Activated B cell treated with CpG ODN at 0.5 μM for 24 hours (primary cell): ENCODE results near the gene TK2. TPM values are rescaled to one million over a fixed set of nuclear protein-coding genes. Genes with fewer than 3 reads are reported as not detected.

Source experiments
- ATAC-seq: fragments of 200-7000 bp; cut with Tn5 transposase; one replicate; pipeline ENCODE4 v1.10.0; 2021; ENCODE audit warnings: low read depth, mild to moderate bottlenecking, moderate library complexity
- CTCF ChIA-PET: fragments of 350-600 bp; sonication (Branson Sonifier 250); formaldehyde crosslinking; loops from one replicate; lab custom pipeline; 2021; ENCODE audit warnings: antibody characterized with exemption; lab: Charles Lee
- POLR2A ChIA-PET: fragments of 350-600 bp; sonication (Branson Sonifier 250); formaldehyde crosslinking; loops from one replicate; lab custom pipeline; 2021; ENCODE audit warnings: antibody characterized with exemption; lab: Charles Lee
- DNase-seq: peaks from one replicate; pipeline ENCODE4 v3.0.0; 2022
- H3K27ac Mint-ChIP-seq: one replicate; pipeline ENCODE4 v1.8.0; 2020; ENCODE audit warnings: mixed read lengths
- H3K27me3 Mint-ChIP-seq: one replicate; pipeline ENCODE4 v1.8.0; 2021; ENCODE audit warnings: mixed read lengths
- H3K36me3 Mint-ChIP-seq: one replicate; pipeline ENCODE4 v1.8.0; 2021; ENCODE audit warnings: low read depth, mixed read lengths
- H3K4me1 Mint-ChIP-seq: one replicate; pipeline ENCODE4 v1.8.0; 2021; ENCODE audit warnings: mixed read lengths
- H3K4me3 Mint-ChIP-seq: one replicate; pipeline ENCODE4 v1.8.0; 2020; ENCODE audit warnings: mild to moderate bottlenecking, mixed read lengths
- H3K9me3 Mint-ChIP-seq: one replicate; pipeline ENCODE4 v1.8.0; 2020; ENCODE audit warnings: mixed read lengths
- CTCF ChIP-seq: fragments of 200-600 bp; IDR thresholded peaks from one replicate; pipeline ENCODE4 v1.8.0; 2022; ENCODE audit warnings: antibody characterized with exemption, mild to moderate bottlenecking
- intact Hi-C: fragments of 100-400 bp; cut with micrococcal nuclease; formaldehyde crosslinking; loops from one replicate; pipeline ENCODE4 v1.15.1; 2024
- total RNA-seq: library from RNA; stranded (reverse); gene quantifications from 2 replicates; pipeline ENCODE4 v1.2.3, GENCODE V29; 2022

TK2 gene
- total RNA-seq, 1 donor from 2014 or later = 4.8 TPM

- no peak for TF ChIP-seq CTCF
- no peak overlapping the region for H3K27ac Mint-ChIP-seq
- H3K4me3 Mint-ChIP-seq = no peak overlapping the region
- ATAC-seq (no peak), DNase-seq (no peak)
- no peaks in the 10 kb centered on the region for H3K9me3 Mint-ChIP-seq
- POLR2A ChIA-PET = no interaction called here
- intact Hi-C loops = no loop called here
- H3K4me1 Mint-ChIP-seq = peaks cover 20% of the 10 kb centered on the region
- H3K27me3 Mint-ChIP-seq = peaks cover 3% of the 10 kb centered on the region
- no peaks in the 10 kb centered on the region for H3K36me3 Mint-ChIP-seq
- CTCF ChIA-PET = interaction anchor here (1.2 to 2.1 kb wide), 3 partner anchors 13 to 77 kb away, joined by 3 to 9 read pairs (median 3); no protein-coding TSS in a partner anchor
These were observed 68.0 kb downstream of the TK2 start for GRCh38 chr16:66481943-66482390.

- CTCF ChIA-PET = interaction anchor here (1.6 to 2.1 kb wide), 2 partner anchors 63 to 76 kb away, joined by 3 to 9 read pairs; no protein-coding TSS in a partner anchor
- Mint-ChIP-seq H3K27me3 (peaks cover 5% of the 10 kb centered on the region), H3K4me1 (peaks cover 20% of the 10 kb centered on the region), H3K36me3 (no peaks in the 10 kb centered on the region), H3K27ac (no peak overlapping the region), H3K9me3 (no peaks in the 10 kb centered on the region), H3K4me3 (no peak overlapping the region)
- POLR2A ChIA-PET = no interaction called here
- TF ChIP-seq CTCF = no peak
- DNase-seq (no peak), ATAC-seq (no peak)
- intact Hi-C loops = no loop called here
These were observed 68.6 kb downstream of the TK2 start for GRCh38 chr16:66481081-66481942.

- intact Hi-C loops = no loop called here
- POLR2A ChIA-PET = interaction anchor here (1.6 kb wide), 1 partner anchor 72 kb away, joined by 4 read pairs; the partner anchor contains the start of gene CKLF
- no peaks in the 10 kb centered on the region for H3K9me3 Mint-ChIP-seq
These were observed 69.4 kb downstream of the TK2 start for GRCh38 chr16:66480265-66481080.

GRCh38 chr16:66479661-66480264 lies 70.2 kb downstream of the TK2 start:
- ChIA-PET CTCF (interaction anchor here (0.8 to 2.1 kb wide), 8 partner anchors 28 to 122 kb away, joined by 3 to 9 read pairs (median 4); no protein-coding TSS in a partner anchor), POLR2A (interaction anchor here (1.6 kb wide), 1 partner anchor 73 kb away, joined by 4 read pairs; the partner anchor contains the start of gene CKLF)
- DNase-seq = no peak
- intact Hi-C loops = loop anchor here (2.0 kb wide), 2 partner anchors 45 to 71 kb away; partner anchors contain the start of gene TK2
- Mint-ChIP-seq H3K27ac (no peak overlapping the region), H3K36me3 (no peaks in the 10 kb centered on the region), H3K27me3 (peaks cover 7% of the 10 kb centered on the region), H3K4me3 (no peak overlapping the region), H3K4me1 (peaks cover 26% of the 10 kb centered on the region), H3K9me3 (no peaks in the 10 kb centered on the region)
- no peak for ATAC-seq
- TF ChIP-seq CTCF = no peak

More at GRCh38 chr16:66480265-66481080, 69.4 kb downstream of the TK2 start:
- CTCF ChIA-PET = interaction anchor here (0.8 to 2.1 kb wide), 5 partner anchors 32 to 109 kb away, joined by 3 to 9 read pairs (median 4); no protein-coding TSS in a partner anchor
- Mint-ChIP-seq H3K36me3 (no peaks in the 10 kb centered on the region), H3K4me3 (no peak overlapping the region), H3K27me3 (peaks cover 5% of the 10 kb centered on the region), H3K4me1 (peaks cover 21% of the 10 kb centered on the region), H3K27ac (no peak overlapping the region)
- no peak for TF ChIP-seq CTCF
- ATAC-seq (no peak), DNase-seq (no peak)
